ENCODE measurements around the gene JADE1. TPM values are rescaled to one million over a fixed set of nuclear protein-coding genes. Genes with fewer than 3 reads are reported as not detected.
A peak's percentile ranks its signal among the peaks of the same experiment; 100 is the strongest.

The JADE1 gene
- total RNA-seq, 1 donor from 2014 or later: 39.6 TPM

GRCh38 chr4:128847082-128847724, 37.7 kb downstream of the JADE1 start:
- no peaks in the 10 kb centered on the region for H3K4me1 Mint-ChIP-seq
- no peak overlapping the region for H3K4me3 Mint-ChIP-seq
- TF ChIP-seq CTCF (conservative IDR thresholded peaks at IDR 0.05): no peak
- no peak for DNase-seq (ENCODE audit: low read depth, low spot score)
- H3K27me3 Mint-ChIP-seq (ENCODE audit: low read depth): no peaks in the 10 kb centered on the region
- H3K36me3 Mint-ChIP-seq (ENCODE audit: low read depth): peaks cover 28% of the 10 kb centered on the region
- H3K27ac Mint-ChIP-seq (ENCODE audit: unreplicated experiment): peak overlapping the region; percentile 79
- no peaks in the 10 kb centered on the region for H3K9me3 Mint-ChIP-seq

- no peak for DNase-seq (ENCODE audit: low read depth, low spot score)
- peaks cover 32% of the 10 kb centered on the region for H3K36me3 Mint-ChIP-seq (ENCODE audit: low read depth)
- H3K9me3 Mint-ChIP-seq: no peaks in the 10 kb centered on the region
- TF ChIP-seq CTCF (conservative IDR thresholded peaks at IDR 0.05): no peak
- H3K27ac Mint-ChIP-seq (ENCODE audit: unreplicated experiment): peak overlapping the region; percentile 24
- no peaks in the 10 kb centered on the region for H3K27me3 Mint-ChIP-seq (ENCODE audit: low read depth)
- no peak overlapping the region for H3K4me3 Mint-ChIP-seq
- no peaks in the 10 kb centered on the region for H3K4me1 Mint-ChIP-seq
Measured at GRCh38 chr4:128848461-128848860, 39.0 kb downstream of the JADE1 start.

- DNase-seq (ENCODE audit: low read depth, low spot score): no peak
- Mint-ChIP-seq H3K27ac (ENCODE audit: unreplicated experiment) (no peak overlapping the region), H3K36me3 (ENCODE audit: low read depth) (peaks cover 29% of the 10 kb centered on the region)
Measured at GRCh38 chr4:128850252-128850651, 40.8 kb downstream of the JADE1 start.

GRCh38 chr4:128853741-128854140, 44.2 kb downstream of the JADE1 start:
- Mint-ChIP-seq H3K36me3 (ENCODE audit: low read depth) (peaks cover 30% of the 10 kb centered on the region), H3K9me3 (no peaks in the 10 kb centered on the region), H3K27me3 (ENCODE audit: low read depth) (no peaks in the 10 kb centered on the region), H3K4me3 (no peak overlapping the region), H3K27ac (ENCODE audit: unreplicated experiment) (no peak overlapping the region), H3K4me1 (no peaks in the 10 kb centered on the region)
- TF ChIP-seq CTCF (conservative IDR thresholded peaks at IDR 0.05): no peak
- no peak for DNase-seq (ENCODE audit: low read depth, low spot score)

More at GRCh38 chr4:128850252-128850651, 40.8 kb downstream of the JADE1 start:
- H3K27me3 Mint-ChIP-seq (ENCODE audit: low read depth): no peaks in the 10 kb centered on the region
- H3K9me3 Mint-ChIP-seq: no peaks in the 10 kb centered on the region
- no peaks in the 10 kb centered on the region for H3K4me1 Mint-ChIP-seq
- no peak for TF ChIP-seq CTCF (conservative IDR thresholded peaks at IDR 0.05)
- no peak overlapping the region for H3K4me3 Mint-ChIP-seq

GRCh38 chr4:128854433-128854832, 44.9 kb downstream of the JADE1 start:
- peaks cover 35% of the 10 kb centered on the region for H3K36me3 Mint-ChIP-seq (ENCODE audit: low read depth)
- no peak overlapping the region for H3K4me3 Mint-ChIP-seq
- no peaks in the 10 kb centered on the region for H3K4me1 Mint-ChIP-seq
- no peaks in the 10 kb centered on the region for H3K9me3 Mint-ChIP-seq
- H3K27me3 Mint-ChIP-seq (ENCODE audit: low read depth): no peaks in the 10 kb centered on the region
- no peak for TF ChIP-seq CTCF (conservative IDR thresholded peaks at IDR 0.05)
- no peak for DNase-seq (ENCODE audit: low read depth, low spot score)
- H3K27ac Mint-ChIP-seq (ENCODE audit: unreplicated experiment): no peak overlapping the region
